PC-3 (cell line): Measurements from ENCODE around the gene CCDC122. TPM values are rescaled to one million over a fixed set of nuclear protein-coding genes. Genes with fewer than 3 reads are reported as not detected.

Experiments used
- ATAC-seq: fragments of 200-7000 bp; cut with Tn5 transposase; 2 replicates; pipeline ENCODE4 v1.9.1; 2020; ENCODE audit warnings: mild to moderate bottlenecking, moderate library complexity
- BruUV-seq: library from RNA; stranded (reverse); fragments of 400-500 nt; replicated peaks from 2 replicates; lab custom pipeline; 2021; lab: Mats Ljungman, UMichigan
- CTCF ChIA-PET: fragments of 300-600 bp; sonication (Branson Sonifier 250); formaldehyde crosslinking; loops from one replicate; lab custom pipeline; 2022; ENCODE audit warnings: antibody characterized with exemption; lab: Charles Lee
- POLR2A ChIA-PET: fragments of 300-600 bp; sonication (Branson Sonifier 250); formaldehyde crosslinking; loops from one replicate; lab custom pipeline; 2022; ENCODE audit warnings: antibody characterized with exemption; ENCODE audit not compliant: unreplicated experiment; lab: Charles Lee
- DNase-seq: peaks from one replicate; pipeline ENCODE4 v3.0.0-alpha.2; 2015
- H2AFZ ChIP-seq: fragments of 300-600 bp; sonication (generic); 2 replicates; pipeline ENCODE4 v1.6.0; 2016; ENCODE audit warnings: antibody characterized with exemption, low read length
- H3F3A ChIP-seq: fragments of 300-600 bp; sonication (generic); one replicate; pipeline ENCODE4 v1.6.0; 2017; ENCODE audit warnings: antibody characterized with exemption, low read length, control low read depth, mild to moderate bottlenecking; ENCODE audit not compliant: unreplicated experiment
- H3K27ac ChIP-seq: fragments of 300-600 bp; sonication (generic); 2 replicates; pipeline ENCODE4 v1.5.1; 2016; ENCODE audit warnings: mild to moderate bottlenecking, low read length
- H3K27me3 ChIP-seq: fragments of 300-600 bp; sonication (generic); 2 replicates; pipeline ENCODE4 v1.6.1; 2016; ENCODE audit warnings: low read length, mixed read lengths
- H3K36me3 ChIP-seq: fragments of 300-600 bp; sonication (generic); 2 replicates; pipeline ENCODE4 v1.6.1; 2016; ENCODE audit warnings: low read depth, mixed run types, low read length, mixed read lengths
- H3K4me1 ChIP-seq: fragments of 300-600 bp; sonication (generic); 2 replicates; pipeline ENCODE4 v1.5.1; 2016; ENCODE audit warnings: low read length; ENCODE audit not compliant: insufficient read depth
- H3K4me2 ChIP-seq: fragments of 300-600 bp; sonication (generic); 2 replicates; pipeline ENCODE4 v1.6.0; 2016; ENCODE audit warnings: low read length
- H3K4me3 ChIP-seq: fragments of 300-600 bp; sonication (generic); 2 replicates; pipeline ENCODE4 v1.5.1; 2016; ENCODE audit warnings: mild to moderate bottlenecking, low read length, mixed read lengths
- H3K79me2 ChIP-seq: fragments of 300-600 bp; sonication (generic); 2 replicates; pipeline ENCODE4 v1.6.1; 2017; ENCODE audit warnings: low read length, mixed read lengths
- H3K9ac ChIP-seq: fragments of 300-600 bp; sonication (generic); 2 replicates; pipeline ENCODE4 v1.6.0; 2016; ENCODE audit warnings: mild to moderate bottlenecking, low read length
- H3K9me2 ChIP-seq: fragments of 300-600 bp; sonication (generic); replicated peaks from 2 replicates; pipeline ENCODE4 v1.6.1; 2016; ENCODE audit warnings: mixed run types, low read length, mixed read lengths
- H3K9me3 ChIP-seq: fragments of 300-600 bp; sonication (generic); 2 replicates; pipeline ENCODE4 v1.6.1; 2016; ENCODE audit warnings: low read length, mixed read lengths
- H4K20me1 ChIP-seq: fragments of 300-600 bp; sonication (generic); 2 replicates; pipeline ENCODE4 v1.6.1; 2016; ENCODE audit warnings: low read length, mixed read lengths
- CTCF ChIP-seq: fragments of 300-600 bp; sonication (generic); conservative IDR thresholded peaks from 2 replicates; pipeline ENCODE4 v1.5.1; 2017; ENCODE audit warnings: antibody characterized with exemption, low read depth, mild to moderate bottlenecking, low read length
- EZH2 ChIP-seq: fragments of 300-600 bp; sonication (generic); IDR thresholded peaks from one replicate; pipeline ENCODE4 v1.6.1; 2017; ENCODE audit warnings: antibody characterized with exemption, mild to moderate bottlenecking, low read length; ENCODE audit not compliant: unreplicated experiment
- EZH2phosphoT487 ChIP-seq: fragments of 300-600 bp; sonication (generic); IDR thresholded peaks from 2 replicates; pipeline ENCODE4 v1.6.1; 2018; ENCODE audit warnings: mild to moderate bottlenecking, antibody characterized with exemption, low read length, borderline replicate concordance
- intact Hi-C: fragments of 100-400 bp; cut with micrococcal nuclease; formaldehyde crosslinking; loops from 2 replicates; pipeline ENCODE4 v1.9.0; 2023
- total RNA-seq: library from RNA; depleted of rRNA; stranded (reverse); fragments of >200 nt; gene quantifications from 2 replicates; pipeline ENCODE4 v1.2.3, GENCODE V29; 2014

Gene CCDC122
- total RNA-seq, 1 experiment from 2014 or later = 4.6 TPM

GRCh38 chr13:43884222-43884621 is 4.7 kb upstream of the CCDC122 start:
- H3K79me2 ChIP-seq = peaks cover 2% of the 10 kb centered on the region; the same call in 1 of the 2 replicates
- H3K27ac ChIP-seq = no peak overlapping the region
- no peaks in the 10 kb centered on the region for H3K9me3 ChIP-seq
- no peaks in the 10 kb centered on the region for H3K36me3 ChIP-seq
- H4K20me1 ChIP-seq = no peaks in the 10 kb centered on the region
- ATAC-seq = no peak
- ChIA-PET POLR2A (no interaction called here), CTCF (interaction anchor here (0.5 kb wide), 1 partner anchor 161 kb away, joined by 3 read pairs; no protein-coding TSS in a partner anchor)
- 0 out of 2 replicates have a peak, but pooled peaks cover 5% of the 10 kb centered on the region for H3K4me1 ChIP-seq
- no peaks in the 10 kb centered on the region for H3K9me2 ChIP-seq
- no peak overlapping the region for H3K4me3 ChIP-seq
- H3F3A ChIP-seq = no peaks in the 10 kb centered on the region
- intact Hi-C loops = no loop called here
- no peak for DNase-seq
- H3K9ac ChIP-seq = no peak overlapping the region
- BruUV-seq = no TSS peak
- H2AFZ ChIP-seq = no peak overlapping the region
- TF ChIP-seq CTCF = no peak
- H3K4me2 ChIP-seq = no peak overlapping the region
- no peaks in the 10 kb centered on the region for H3K27me3 ChIP-seq

- H3K27ac ChIP-seq = no peak overlapping the region
- no peak overlapping the region for H2AFZ ChIP-seq
- no peak for DNase-seq
- BruUV-seq = no TSS peak
- intact Hi-C loops = no loop called here
- H3K9me2 ChIP-seq = no peaks in the 10 kb centered on the region
- H3K4me1 ChIP-seq = peaks cover 7% of the 10 kb centered on the region
- H3K9ac ChIP-seq = no peak overlapping the region
- peaks cover 8% of the 10 kb centered on the region for H3K79me2 ChIP-seq
- ChIA-PET POLR2A (no interaction called here), CTCF (interaction anchor here (0.5 kb wide), 1 partner anchor 162 kb away, joined by 3 read pairs; no protein-coding TSS in a partner anchor)
- H3K27me3 ChIP-seq = no peaks in the 10 kb centered on the region
- no peaks in the 10 kb centered on the region for H3K9me3 ChIP-seq
- H4K20me1 ChIP-seq = no peaks in the 10 kb centered on the region
- H3F3A ChIP-seq = no peaks in the 10 kb centered on the region
- H3K4me2 ChIP-seq = no peak overlapping the region
- no peak for ATAC-seq
- no peaks in the 10 kb centered on the region for H3K36me3 ChIP-seq
- TF ChIP-seq CTCF (no peak), EZH2 (no peak), EZH2phosphoT487 (no peak)
- H3K4me3 ChIP-seq = no peak overlapping the region
Measured at GRCh38 chr13:43883631-43884030, 4.1 kb upstream of the CCDC122 start.

- no peaks in the 10 kb centered on the region for H3K27me3 ChIP-seq
Measured at GRCh38 chr13:43881580-43881979, 2.0 kb upstream of the CCDC122 start.

More at GRCh38 chr13:43881580-43881979, 2.0 kb upstream of the CCDC122 start:
- ChIA-PET POLR2A (no interaction called here), CTCF (no interaction called here)
- ATAC-seq = no peak
- no TSS peak for BruUV-seq
- Histone ChIP-seq H3K36me3 (no peaks in the 10 kb centered on the region), H3K27ac (no peak overlapping the region), H3K4me1 (peaks cover 26% of the 10 kb centered on the region), H3K9ac (no peak overlapping the region), H3K4me3 (no peak overlapping the region), H3F3A (no peaks in the 10 kb centered on the region), H3K9me2 (no peaks in the 10 kb centered on the region), H3K4me2 (no peak overlapping the region), H3K9me3 (no peaks in the 10 kb centered on the region), H2AFZ (no peak overlapping the region), H3K79me2 (peaks cover 18% of the 10 kb centered on the region), H4K20me1 (no peaks in the 10 kb centered on the region)
- no peak for TF ChIP-seq EZH2phosphoT487
- no peak for DNase-seq
- intact Hi-C loops = no loop called here
